NCI-H1105 (cell line): ENCODE data around the gene ZNF732.
"Not testable (repeated sequence)": the region's sequence is repeated elsewhere in the genome, so short reads cannot be mapped to it uniquely, and the experiment has no call there.

ENCODE experiments used
- DNase-seq: peaks from one replicate; lab custom pipeline; 2025; lab: John Stamatoyannopoulos, UW

Gene ZNF732

DNA sequence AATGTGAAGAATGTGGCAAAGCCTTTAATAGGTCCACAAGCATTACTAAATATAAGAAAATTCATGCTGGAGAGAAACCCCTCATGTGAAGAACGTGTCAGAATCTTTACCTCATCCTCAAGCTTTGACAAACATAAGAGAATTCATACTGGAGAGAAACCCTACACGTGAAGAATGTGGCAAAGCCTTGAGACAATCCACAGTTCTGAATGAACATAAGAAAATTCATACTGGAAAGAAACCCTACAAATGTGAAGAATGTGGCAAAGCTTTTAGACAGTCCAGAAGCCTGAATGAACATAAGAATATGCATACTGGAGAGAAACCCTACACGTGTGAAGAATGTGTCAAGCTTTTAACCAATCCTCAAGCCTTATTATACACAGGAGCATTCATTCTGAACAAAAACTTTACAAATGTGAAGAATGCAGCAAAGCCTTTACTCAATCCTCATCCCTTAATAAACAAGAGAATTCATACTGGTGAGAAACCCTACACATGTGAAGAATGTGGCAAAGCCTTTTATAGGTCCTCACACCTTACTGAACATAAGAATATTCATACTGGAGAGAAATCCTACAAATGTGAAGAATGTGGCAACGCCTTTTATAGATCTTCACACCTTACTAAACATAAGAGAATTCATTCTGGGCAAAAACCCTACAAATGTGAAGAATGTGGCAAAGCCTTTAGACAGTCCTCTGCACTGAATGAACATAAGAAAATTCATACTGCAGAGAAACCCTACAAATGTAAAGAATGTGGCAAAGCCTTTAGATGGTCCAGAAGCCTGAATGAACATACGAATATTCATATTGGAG lies 51.1 kb downstream of the ZNF732 start:
- DNase-seq = no peak

DNA sequence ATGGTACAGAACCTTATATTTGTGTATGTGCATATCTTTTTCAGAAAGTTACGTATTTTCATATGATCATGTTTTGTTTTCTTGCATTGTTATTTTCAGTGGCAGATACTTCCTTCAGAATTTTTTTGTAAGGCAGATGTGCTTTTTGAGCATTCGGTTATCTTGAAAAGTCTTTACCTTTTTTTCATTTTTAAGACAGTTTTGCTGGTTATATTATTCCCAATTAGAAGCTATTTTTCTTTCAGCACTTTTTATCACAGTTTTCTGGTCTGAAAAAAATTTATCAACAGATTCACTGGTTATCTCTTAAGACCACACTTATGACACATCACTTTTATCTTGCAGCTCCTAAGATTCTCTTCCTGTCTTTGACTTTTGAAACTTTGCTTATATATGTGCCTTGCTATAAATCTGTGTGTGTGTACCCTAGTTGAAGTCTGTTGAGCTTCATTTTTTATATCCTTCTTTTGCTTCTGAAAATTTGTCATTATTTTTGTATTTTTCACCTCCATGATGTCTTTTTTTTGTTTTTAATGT lies 53.1 kb downstream of the ZNF732 start:
- no peak for DNase-seq

DNA sequence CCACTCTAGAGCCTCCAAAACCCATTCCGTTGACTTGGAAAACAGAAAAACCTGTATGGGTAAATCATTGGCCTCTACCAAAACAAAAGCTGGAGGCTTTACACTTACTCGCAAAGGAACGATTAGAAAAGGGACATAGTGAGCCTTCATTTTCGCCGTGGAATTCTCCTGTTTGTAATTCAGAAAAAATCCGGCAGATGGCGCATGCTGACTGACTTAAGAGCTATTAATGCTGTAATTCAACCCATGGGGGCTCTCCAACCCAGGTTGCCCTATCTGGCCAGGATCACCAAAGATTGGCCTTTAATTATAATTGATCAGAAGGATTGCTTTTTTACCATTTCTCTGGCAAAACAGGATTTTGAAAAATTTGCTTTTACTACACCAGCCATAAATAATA lies 60.8 kb downstream of the ZNF732 start:
- DNase-seq = peak; percentile 20

DNA sequence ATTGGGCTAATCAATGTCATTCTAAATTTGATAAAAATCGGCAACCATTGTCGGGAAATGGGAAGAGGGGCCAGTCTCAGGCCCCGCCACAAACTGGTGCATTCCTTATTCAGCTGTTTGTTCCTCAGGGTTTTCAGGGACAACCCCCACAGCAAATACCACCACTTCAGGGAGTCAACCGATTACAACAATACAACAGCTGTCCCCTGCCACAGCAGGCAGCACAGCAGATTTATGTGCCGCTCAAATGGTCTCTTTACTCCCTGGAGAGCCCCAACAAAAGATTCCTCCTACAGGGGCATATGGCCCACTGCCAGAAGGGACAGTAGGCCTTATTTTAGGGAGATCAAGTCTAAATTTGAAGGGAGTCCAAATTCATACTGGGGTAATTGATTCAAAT lies 61.8 kb downstream of the ZNF732 start:
- DNase-seq = no peak

DNA sequence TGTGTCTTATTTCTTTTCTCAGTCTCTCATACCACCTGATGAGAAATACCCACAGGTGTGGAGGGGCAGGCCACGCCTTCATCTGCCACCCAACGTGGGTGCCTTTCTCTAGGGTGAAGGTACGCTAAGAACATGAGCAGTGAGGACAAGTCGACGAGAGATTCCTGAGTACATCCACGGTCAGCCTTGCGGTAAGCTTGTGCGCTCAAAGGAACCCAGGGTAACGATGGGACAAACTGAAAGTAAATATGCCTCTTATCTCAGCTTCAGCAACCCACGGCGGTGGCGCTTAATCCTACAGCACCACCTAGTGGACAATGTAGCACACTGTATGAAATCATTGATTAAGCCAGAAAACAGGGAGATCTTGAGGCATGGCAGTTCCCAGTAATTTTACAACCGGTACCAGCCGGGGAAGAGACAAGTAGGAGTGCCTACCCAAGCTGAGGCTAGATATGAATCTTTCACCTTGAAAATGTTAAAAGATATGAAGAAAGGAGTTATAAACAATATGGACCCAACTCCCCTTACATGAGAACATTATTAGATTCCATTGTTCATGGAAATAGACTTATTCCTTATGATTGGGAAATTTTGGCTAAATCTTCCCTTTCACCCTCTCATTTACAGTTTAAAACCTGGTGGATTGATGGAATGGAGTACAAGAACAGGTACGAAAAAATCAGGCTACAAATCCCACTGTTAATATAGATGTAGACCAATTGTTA lies 63.0 kb downstream of the ZNF732 start:
- peak; percentile 36 for DNase-seq

DNA sequence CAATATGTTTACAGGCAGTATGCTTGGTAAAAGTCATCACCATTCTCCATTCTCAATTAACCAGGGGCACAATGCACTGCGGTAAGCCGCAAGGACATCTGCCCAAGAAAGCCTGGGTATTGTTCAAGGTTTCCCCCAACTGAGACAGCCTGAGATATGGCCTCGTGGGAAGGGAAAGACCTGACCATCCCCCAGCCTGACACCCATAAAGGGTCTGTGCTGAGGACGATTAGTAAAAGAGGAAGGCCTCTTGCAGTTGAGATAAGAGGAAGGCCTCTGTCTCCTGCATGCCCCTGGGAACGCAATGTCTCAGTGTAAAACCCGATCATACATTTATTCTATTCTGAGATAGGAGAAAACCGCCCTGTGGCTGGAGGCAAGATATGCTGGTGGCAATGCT lies 63.9 kb downstream of the ZNF732 start:
- DNase-seq = not testable (repeated sequence)

DNA sequence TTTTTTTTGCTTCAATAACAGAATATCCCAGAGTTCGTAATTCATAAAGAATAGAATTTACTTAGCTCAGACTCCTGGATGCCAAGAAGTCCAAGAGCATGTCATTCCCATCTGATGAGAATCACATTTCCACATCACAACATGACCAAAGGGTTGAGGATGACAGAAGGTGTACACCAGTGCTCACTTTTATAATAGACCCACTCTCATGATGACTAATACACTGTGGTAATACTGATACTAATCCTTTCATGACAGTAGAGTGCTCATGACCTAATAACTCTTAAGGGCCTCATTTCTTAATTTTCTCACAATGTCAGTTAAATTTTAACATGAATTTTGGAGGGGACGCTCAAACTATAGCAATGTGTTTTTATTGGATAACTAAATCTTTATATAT lies 69.2 kb downstream of the ZNF732 start:
- no peak for DNase-seq

DNA sequence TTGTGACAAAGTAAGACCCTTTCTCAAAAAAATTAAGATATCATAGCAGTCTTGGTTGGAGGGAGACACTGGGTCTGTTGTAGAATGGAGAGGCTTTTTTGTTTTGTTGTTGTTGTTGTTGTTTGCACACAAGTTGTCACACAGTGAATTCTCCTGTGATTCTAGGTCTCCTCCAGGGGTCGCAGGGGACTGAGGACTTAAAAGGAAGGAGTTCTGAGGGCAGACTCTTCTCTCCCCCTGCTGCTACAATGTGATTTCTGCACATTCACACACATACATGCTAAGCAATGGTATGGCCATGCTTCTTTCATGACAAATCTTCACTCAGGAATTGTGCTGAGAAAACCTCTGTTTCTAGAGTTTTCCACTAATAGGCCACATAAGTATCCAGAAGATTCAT lies 71.1 kb downstream of the ZNF732 start:
- DNase-seq = no peak

DNA sequence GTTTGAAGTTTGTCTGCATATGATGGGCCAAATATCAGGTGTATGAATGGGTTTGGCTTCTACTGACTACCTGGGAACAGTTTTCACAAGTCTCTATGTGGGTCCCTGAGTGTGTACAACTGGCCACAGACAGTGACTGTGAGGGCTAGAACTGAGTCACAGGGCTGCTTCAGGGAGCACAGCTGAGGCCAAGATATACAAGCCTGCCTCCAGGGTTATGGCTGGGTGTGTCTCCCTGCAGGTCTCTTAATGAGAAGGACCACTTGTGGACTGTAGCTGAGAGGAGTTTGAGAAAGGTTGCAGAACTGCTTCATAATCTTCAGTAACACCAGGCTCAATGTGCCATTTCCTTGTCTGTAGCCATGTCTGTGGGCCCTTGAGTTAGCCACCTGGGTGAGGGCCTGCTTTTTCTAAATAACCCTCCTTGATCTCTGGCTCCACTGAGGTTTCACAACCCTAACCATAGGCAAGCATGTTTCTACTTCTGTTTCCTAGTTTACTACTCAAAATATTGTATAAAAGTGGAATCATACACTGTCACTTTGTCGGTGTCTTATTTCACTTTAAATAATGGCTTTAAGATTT lies 81.3 kb downstream of the ZNF732 start:
- no peak for DNase-seq
